Liver (tissue), 9 donors: ENCODE data around the gene TAGLN2. TPM values are rescaled to one million over a fixed set of nuclear protein-coding genes. Genes with fewer than 3 reads are reported as not detected.

Source experiments
- DNase-seq: peaks from one replicate; pipeline ENCODE4 v3.0.0-alpha.2; 2017; ENCODE audit warnings: low spot score
- H3K27ac ChIP-seq, 2 donors: one replicate each; pipeline ENCODE4 v1.7.0; 2013; ENCODE audit warnings: inconsistent platforms in 2 of 2, low read length in 2 of 2, control low read depth in 1 of 2, low read depth in 1 of 2, mild to moderate bottlenecking in 1 of 2
- H3K27me3 ChIP-seq, 4 donors: one replicate each; pipeline versions ENCODE4 v1.6.1 to v1.7.0; 2013; ENCODE audit warnings: low read length in 3 of 4, inconsistent platforms in 1 of 4, mild to moderate bottlenecking in 1 of 4, moderate library complexity in 1 of 4; ENCODE audit not compliant: control insufficient read depth in 4 of 4, insufficient read depth in 4 of 4
- H3K36me3 ChIP-seq, 4 donors: one replicate each; pipeline versions ENCODE4 v1.6.1 to v1.7.0; 2013; ENCODE audit warnings: low read length in 3 of 4, mild to moderate bottlenecking in 3 of 4, low read depth in 1 of 4, moderate library complexity in 1 of 4; ENCODE audit not compliant: control insufficient read depth in 4 of 4, insufficient read depth in 3 of 4
- H3K4me1 ChIP-seq, 4 donors: one replicate each; pipeline versions ENCODE4 v1.6.1 to v1.7.0; 2013; ENCODE audit warnings: low read length in 3 of 4, mild to moderate bottlenecking in 3 of 4, moderate library complexity in 1 of 4; ENCODE audit not compliant: control insufficient read depth in 4 of 4, insufficient read depth in 4 of 4
- H3K4me3 ChIP-seq, 3 donors: one replicate each; pipeline versions ENCODE4 v1.6.1 to v1.7.0; 2013; ENCODE audit warnings: low read length in 3 of 3, control low read depth in 1 of 3, low read depth in 1 of 3, mild to moderate bottlenecking in 1 of 3
- H3K9ac ChIP-seq, 2 donors: one replicate each; pipeline ENCODE4 v1.7.0; 2013; ENCODE audit warnings: low read length in 2 of 2, mild to moderate bottlenecking in 2 of 2, moderate library complexity in 2 of 2, control low read depth in 1 of 2, low read depth in 1 of 2
- H3K9me3 ChIP-seq, 4 donors: one replicate each; pipeline versions ENCODE4 v1.6.1 to v1.7.0; 2013; ENCODE audit warnings: low read length in 3 of 4; ENCODE audit not compliant: control insufficient read depth in 4 of 4
- EGR1 ChIP-seq, 2 donors: IDR thresholded peaks; 2 replicates each; pipeline ENCODE4 v1.6.1; 2016 to 2018; ENCODE audit warnings: antibody characterized with exemption in 2 of 2, low read depth in 2 of 2
- FOXA1 ChIP-seq: IDR thresholded peaks from 2 replicates; pipeline ENCODE4 v1.6.1; 2016; ENCODE audit warnings: antibody characterized with exemption
- FOXA2 ChIP-seq: IDR thresholded peaks from 2 replicates; pipeline ENCODE4 v1.6.1; 2016; ENCODE audit warnings: antibody characterized with exemption
- GABPA ChIP-seq, 2 donors: IDR thresholded peaks in 1 of 2; conservative IDR thresholded peaks in 1 of 2; 2 replicates each; pipeline ENCODE4 v1.6.1; 2016; ENCODE audit warnings: antibody characterized with exemption in 2 of 2, mild to moderate bottlenecking in 1 of 2, moderate library complexity in 1 of 2
- HNF4A ChIP-seq, 2 donors: conservative IDR thresholded peaks; 2 replicates each; pipeline ENCODE4 v1.6.1; 2016; ENCODE audit warnings: antibody characterized with exemption in 2 of 2, mild to moderate bottlenecking in 2 of 2
- HNF4G ChIP-seq: IDR thresholded peaks from 2 replicates; pipeline ENCODE4 v1.6.1; 2016; ENCODE audit warnings: antibody characterized with exemption
- JUND ChIP-seq, 2 donors: IDR thresholded peaks; 2 replicates each; pipeline ENCODE4 v1.6.1; 2016; ENCODE audit warnings: antibody characterized with exemption in 2 of 2
- NR2F2 ChIP-seq: IDR thresholded peaks from 2 replicates; pipeline ENCODE4 v1.6.1; 2016; ENCODE audit warnings: antibody characterized with exemption
- RAD21 ChIP-seq, 2 donors: IDR thresholded peaks; 2 replicates each; pipeline ENCODE4 v1.6.1; 2016; ENCODE audit warnings: antibody characterized with exemption in 2 of 2, mild to moderate bottlenecking in 2 of 2
- RXRA ChIP-seq, 2 donors: IDR thresholded peaks; 2 replicates each; pipeline ENCODE4 v1.6.1; 2017 to 2018; ENCODE audit warnings: antibody characterized with exemption in 2 of 2, mild to moderate bottlenecking in 1 of 2
- SP1 ChIP-seq: IDR thresholded peaks from 2 replicates; pipeline ENCODE4 v1.6.1; 2018; ENCODE audit warnings: antibody characterized with exemption, mild to moderate bottlenecking
- TAF1 ChIP-seq: conservative IDR thresholded peaks from 2 replicates; pipeline ENCODE4 v1.6.1; 2016; ENCODE audit warnings: antibody characterized with exemption, mild to moderate bottlenecking
- YY1 ChIP-seq: IDR thresholded peaks from 2 replicates; pipeline ENCODE4 v1.6.1; 2016; ENCODE audit warnings: antibody characterized with exemption, mild to moderate bottlenecking
- WGBS: extraction: QIAGEN DNeasy Blood & Tissue Kit; methylation state at CpG from one replicate; pipeline ENCODE4 v1.1.7; 2013; 5-methylcytosine and 5-hydroxymethylcytosine counted together
- polyA plus RNA-seq, 2 donors: library from polyadenylated mRNA; stranded (reverse) in 1 of 2; unstranded in 1 of 2; fragments of 200-250 nt in 1 of 2; fragments of >200 nt in 1 of 2; fragmentation: Nextera tagmentation in 1 of 2; extraction: Ambion mirVana in 1 of 2; gene quantifications; one replicate each; pipeline versions ENCODE4 v1.2.1 to v1.2.3, GENCODE V29; 2013 to 2015
- total RNA-seq, 2 donors: library from RNA; depleted of rRNA; stranded (reverse); fragments of >200 nt; gene quantifications; one replicate each; pipeline ENCODE4 v1.2.3, GENCODE V29; 2014
- TF ChIP-seq, protein P1 (sequence below): IDR thresholded peaks from 2 replicates; pipeline ENCODE4 v1.6.1; 2016; ENCODE audit warnings: antibody characterized with exemption, mild to moderate bottlenecking
- TF ChIP-seq, protein P2 (sequence below): IDR thresholded peaks from 2 replicates; pipeline ENCODE4 v1.6.1; 2016; ENCODE audit warnings: antibody characterized with exemption
- TF ChIP-seq, protein P3 (sequence below): fragments of 150-350 bp; IDR thresholded peaks from 2 replicates; pipeline ENCODE4 v1.5.1; 2017; ENCODE audit warnings: improper control_type of control experiment, low read depth, low read length; ENCODE audit not compliant: missing input control
- donor health status: healthy.
- donor health status: healthy.
- donor health status: healthy.
- donor health status: healthy.
- donor health status: healthy.

Gene TAGLN2
- total and polyA plus RNA-seq, 4 donors: 46.4 to 113 (median 79.8) TPM

DNA sequence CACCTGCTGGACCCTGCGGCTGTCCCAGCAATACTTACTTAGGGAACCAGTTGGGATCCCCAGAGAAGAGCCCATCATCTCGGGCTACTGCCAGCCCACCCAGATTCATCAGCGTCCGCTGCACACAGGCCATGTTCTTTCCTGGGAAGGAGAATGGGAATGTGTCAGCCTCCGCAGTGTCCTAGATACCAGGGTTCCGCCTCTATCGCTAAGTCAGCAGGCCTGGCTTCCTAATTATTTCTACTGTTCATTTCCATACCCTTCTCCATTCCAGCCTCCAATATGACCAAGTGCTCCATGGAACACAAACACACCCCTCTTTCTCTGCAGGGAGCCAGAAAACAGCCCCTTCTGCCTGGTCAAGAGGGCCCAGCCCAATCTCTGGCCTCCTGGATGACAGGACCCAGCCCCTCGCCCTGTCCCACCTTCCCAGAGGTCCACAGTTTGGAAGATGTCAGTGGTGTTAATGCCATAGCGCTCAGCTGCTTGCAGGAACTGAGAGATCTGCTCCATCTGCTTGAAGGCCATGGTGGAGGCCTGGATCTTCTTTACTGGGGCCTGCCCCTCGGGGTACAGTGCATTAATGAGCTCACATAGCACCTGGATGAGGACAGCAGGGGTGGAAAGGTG, 6.0 kb downstream of the TAGLN2 start:
- no peaks in the 10 kb centered on the region for H3K27me3 ChIP-seq
- H3K9ac ChIP-seq: no peak overlapping the region
- 97% methylated on average over 10 of the region's 10 CpGs for WGBS
- peaks cover 8 to 31% (median 23%) of the 10 kb centered on the region in 4 donors for H3K36me3 ChIP-seq
- H3K4me1 ChIP-seq: peaks cover 12 to 30% (median 23%) of the 10 kb centered on the region in 4 donors
- DNase-seq: no peak
- H3K9me3 ChIP-seq: no peaks in the 10 kb centered on the region
- H3K27ac ChIP-seq: no peak overlapping the region
- no peak overlapping the region for H3K4me3 ChIP-seq
- no peak for TF ChIP-seq YY1
- TF ChIP-seq GABPA (IDR thresholded peaks at IDR 0.05 in 1 of 2, conservative IDR thresholded peaks at IDR 0.05 in 1 of 2): no peak
- no peak for TF ChIP-seq HNF4A (conservative IDR thresholded peaks at IDR 0.05)
- TF ChIP-seq JUND (IDR thresholded peaks at IDR 0.05): no peak
- no peak for TF ChIP-seq FOXA2
- TF ChIP-seq FOXA1: no peak
- TF ChIP-seq EGR1 (IDR thresholded peaks at IDR 0.05; ENCODE audit: low read depth in 2 of 2): no peak
- TF ChIP-seq HNF4G: no peak
- TF ChIP-seq RAD21 (IDR thresholded peaks at IDR 0.05): no peak
- TF ChIP-seq, protein P1, sequence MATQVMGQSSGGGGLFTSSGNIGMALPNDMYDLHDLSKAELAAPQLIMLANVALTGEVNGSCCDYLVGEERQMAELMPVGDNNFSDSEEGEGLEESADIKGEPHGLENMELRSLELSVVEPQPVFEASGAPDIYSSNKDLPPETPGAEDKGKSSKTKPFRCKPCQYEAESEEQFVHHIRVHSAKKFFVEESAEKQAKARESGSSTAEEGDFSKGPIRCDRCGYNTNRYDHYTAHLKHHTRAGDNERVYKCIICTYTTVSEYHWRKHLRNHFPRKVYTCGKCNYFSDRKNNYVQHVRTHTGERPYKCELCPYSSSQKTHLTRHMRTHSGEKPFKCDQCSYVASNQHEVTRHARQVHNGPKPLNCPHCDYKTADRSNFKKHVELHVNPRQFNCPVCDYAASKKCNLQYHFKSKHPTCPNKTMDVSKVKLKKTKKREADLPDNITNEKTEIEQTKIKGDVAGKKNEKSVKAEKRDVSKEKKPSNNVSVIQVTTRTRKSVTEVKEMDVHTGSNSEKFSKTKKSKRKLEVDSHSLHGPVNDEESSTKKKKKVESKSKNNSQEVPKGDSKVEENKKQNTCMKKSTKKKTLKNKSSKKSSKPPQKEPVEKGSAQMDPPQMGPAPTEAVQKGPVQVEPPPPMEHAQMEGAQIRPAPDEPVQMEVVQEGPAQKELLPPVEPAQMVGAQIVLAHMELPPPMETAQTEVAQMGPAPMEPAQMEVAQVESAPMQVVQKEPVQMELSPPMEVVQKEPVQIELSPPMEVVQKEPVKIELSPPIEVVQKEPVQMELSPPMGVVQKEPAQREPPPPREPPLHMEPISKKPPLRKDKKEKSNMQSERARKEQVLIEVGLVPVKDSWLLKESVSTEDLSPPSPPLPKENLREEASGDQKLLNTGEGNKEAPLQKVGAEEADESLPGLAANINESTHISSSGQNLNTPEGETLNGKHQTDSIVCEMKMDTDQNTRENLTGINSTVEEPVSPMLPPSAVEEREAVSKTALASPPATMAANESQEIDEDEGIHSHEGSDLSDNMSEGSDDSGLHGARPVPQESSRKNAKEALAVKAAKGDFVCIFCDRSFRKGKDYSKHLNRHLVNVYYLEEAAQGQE: no peak
- TF ChIP-seq, protein P2, sequence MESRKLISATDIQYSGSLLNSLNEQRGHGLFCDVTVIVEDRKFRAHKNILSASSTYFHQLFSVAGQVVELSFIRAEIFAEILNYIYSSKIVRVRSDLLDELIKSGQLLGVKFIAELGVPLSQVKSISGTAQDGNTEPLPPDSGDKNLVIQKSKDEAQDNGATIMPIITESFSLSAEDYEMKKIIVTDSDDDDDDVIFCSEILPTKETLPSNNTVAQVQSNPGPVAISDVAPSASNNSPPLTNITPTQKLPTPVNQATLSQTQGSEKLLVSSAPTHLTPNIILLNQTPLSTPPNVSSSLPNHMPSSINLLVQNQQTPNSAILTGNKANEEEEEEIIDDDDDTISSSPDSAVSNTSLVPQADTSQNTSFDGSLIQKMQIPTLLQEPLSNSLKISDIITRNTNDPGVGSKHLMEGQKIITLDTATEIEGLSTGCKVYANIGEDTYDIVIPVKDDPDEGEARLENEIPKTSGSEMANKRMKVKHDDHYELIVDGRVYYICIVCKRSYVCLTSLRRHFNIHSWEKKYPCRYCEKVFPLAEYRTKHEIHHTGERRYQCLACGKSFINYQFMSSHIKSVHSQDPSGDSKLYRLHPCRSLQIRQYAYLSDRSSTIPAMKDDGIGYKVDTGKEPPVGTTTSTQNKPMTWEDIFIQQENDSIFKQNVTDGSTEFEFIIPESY: no peak
- no peak for TF ChIP-seq TAF1

DNA sequence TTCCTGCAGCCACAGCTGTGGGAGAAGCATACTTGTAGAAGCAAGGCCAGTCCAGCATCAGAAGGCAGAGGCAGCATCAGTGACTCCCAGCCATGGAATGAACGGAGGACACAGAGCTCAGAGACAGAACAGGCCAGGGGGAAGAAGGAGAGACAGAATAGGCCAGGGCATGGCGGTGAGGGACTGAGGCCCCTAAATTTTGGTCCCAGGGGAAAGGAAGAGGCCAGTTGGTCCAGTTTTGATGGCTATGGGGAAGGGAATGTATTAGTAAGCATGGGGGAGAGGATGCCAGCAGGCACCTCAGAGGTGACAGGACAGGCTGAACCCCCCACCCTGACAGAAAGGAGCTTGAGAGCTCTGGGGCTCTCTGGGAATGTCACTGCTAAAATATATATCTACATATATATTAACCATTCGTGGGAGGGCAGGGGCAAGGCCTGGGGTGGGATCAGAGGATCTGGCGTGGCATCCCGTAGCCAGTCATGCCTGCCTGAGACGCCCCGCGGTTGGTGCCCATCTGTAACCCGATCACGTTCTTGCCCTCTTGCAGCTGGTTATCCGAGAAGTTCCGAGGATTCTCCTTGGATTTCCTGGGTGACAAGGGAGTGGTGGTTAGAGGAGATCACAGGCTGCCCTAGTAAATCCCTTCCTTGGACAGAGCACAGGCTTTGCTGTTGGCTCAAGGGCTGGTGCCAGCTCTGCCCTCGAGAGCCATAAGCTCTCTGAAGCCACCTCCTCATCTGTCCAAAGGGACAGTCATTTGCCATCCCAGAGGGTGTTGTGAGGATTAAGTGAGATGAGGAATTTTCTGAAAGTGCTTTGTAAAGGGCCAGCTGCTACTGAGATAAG, 6.7 kb downstream of the TAGLN2 start:
- Histone ChIP-seq H3K4me1 (peaks cover 12 to 25% (median 20%) of the 10 kb centered on the region in 4 donors), H3K9ac (no peak overlapping the region), H3K36me3 (peaks cover 8 to 31% (median 23%) of the 10 kb centered on the region in 4 donors), H3K4me3 (no peak overlapping the region), H3K27me3 (no peaks in the 10 kb centered on the region), H3K9me3 (no peaks in the 10 kb centered on the region), H3K27ac (no peak overlapping the region)
- WGBS: 94% methylated on average over 13 of the region's 13 CpGs
- no peak for DNase-seq
- TF ChIP-seq HNF4A (conservative IDR thresholded peaks at IDR 0.05) (no peak), FOXA2 (no peak), FOXA1 (no peak), SP1 (no peak), TAF1 (no peak), YY1 (no peak), EGR1 (IDR thresholded peaks at IDR 0.05; ENCODE audit: low read depth in 2 of 2) (no peak), JUND (IDR thresholded peaks at IDR 0.05) (no peak), NR2F2 (no peak), RXRA (IDR thresholded peaks at IDR 0.05) (no peak)
- TF ChIP-seq, protein P3, sequence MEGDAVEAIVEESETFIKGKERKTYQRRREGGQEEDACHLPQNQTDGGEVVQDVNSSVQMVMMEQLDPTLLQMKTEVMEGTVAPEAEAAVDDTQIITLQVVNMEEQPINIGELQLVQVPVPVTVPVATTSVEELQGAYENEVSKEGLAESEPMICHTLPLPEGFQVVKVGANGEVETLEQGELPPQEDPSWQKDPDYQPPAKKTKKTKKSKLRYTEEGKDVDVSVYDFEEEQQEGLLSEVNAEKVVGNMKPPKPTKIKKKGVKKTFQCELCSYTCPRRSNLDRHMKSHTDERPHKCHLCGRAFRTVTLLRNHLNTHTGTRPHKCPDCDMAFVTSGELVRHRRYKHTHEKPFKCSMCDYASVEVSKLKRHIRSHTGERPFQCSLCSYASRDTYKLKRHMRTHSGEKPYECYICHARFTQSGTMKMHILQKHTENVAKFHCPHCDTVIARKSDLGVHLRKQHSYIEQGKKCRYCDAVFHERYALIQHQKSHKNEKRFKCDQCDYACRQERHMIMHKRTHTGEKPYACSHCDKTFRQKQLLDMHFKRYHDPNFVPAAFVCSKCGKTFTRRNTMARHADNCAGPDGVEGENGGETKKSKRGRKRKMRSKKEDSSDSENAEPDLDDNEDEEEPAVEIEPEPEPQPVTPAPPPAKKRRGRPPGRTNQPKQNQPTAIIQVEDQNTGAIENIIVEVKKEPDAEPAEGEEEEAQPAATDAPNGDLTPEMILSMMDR: no peak
- TF ChIP-seq, protein P1: no peak
- TF ChIP-seq, protein P2: no peak
